Right lung (tissue), 5 donors: ENCODE measurements around the gene RBM6. TPM values are rescaled to one million over a fixed set of nuclear protein-coding genes. Genes with fewer than 3 reads are reported as not detected.
"Not testable (repeated sequence)": the region's sequence is repeated elsewhere in the genome, so short reads cannot be mapped to it uniquely, and the experiment has no call there.

ENCODE experiments used
- DNase-seq, 2 donors: peaks; one replicate each; pipeline ENCODE4 v3.0.0-alpha.2; 2013
- polyA plus RNA-seq, 5 donors: library from polyadenylated mRNA; unstranded; fragments of 120-200 nt; gene quantifications; one replicate each; pipeline versions ENCODE4 v1.2.1 to v1.2.3, GENCODE V29; 2013; ENCODE audit warnings: inconsistent platforms in 1 of 5, low replicate concordance in 1 of 5; ENCODE audit not compliant: insufficient read length in 5 of 5, insufficient read depth in 1 of 5

The RBM6 gene
- polyA plus RNA-seq, 5 donors = 158 to 206 (median 176) TPM

- DNase-seq = no peak
Measured at GRCh38 chr3:49914906-49915305, 25.0 kb upstream of the RBM6 start.

- DNase-seq = no peak
Measured at GRCh38 chr3:49916686-49917085, 23.3 kb upstream of the RBM6 start.

GRCh38 chr3:49917806-49918590, 22.0 kb upstream of the RBM6 start:
- DNase-seq = not testable (repeated sequence)

- DNase-seq = no peak
Measured at GRCh38 chr3:49924683-49925082, 15.3 kb upstream of the RBM6 start.

GRCh38 chr3:49925485-49925884, 14.5 kb upstream of the RBM6 start:
- DNase-seq = no peak

- DNase-seq = no peak
Measured at GRCh38 chr3:49926117-49926728, 13.7 kb upstream of the RBM6 start.

- no peak for DNase-seq
Measured at GRCh38 chr3:49927798-49928197, 12.2 kb upstream of the RBM6 start.

GRCh38 chr3:49928481-49929017, 11.4 kb upstream of the RBM6 start:
- DNase-seq = peak in 1 of 2 donors; percentile 47

- DNase-seq = peak; percentile 89 to 91
Measured at GRCh38 chr3:49929291-49930167, 10.4 kb upstream of the RBM6 start, which contains the start of gene MON1A. TSS of gene MON1A (minus strand) at chr3:49929811. CDS start at chr3:49913346, 16,465 bp downstream.

- DNase-seq = no peak
Measured at GRCh38 chr3:49930168-49930690, 9.7 kb upstream of the RBM6 start.

- DNase-seq = no peak
Measured at GRCh38 chr3:49930922-49931321, 9.0 kb upstream of the RBM6 start.

GRCh38 chr3:49932281-49932680, 7.7 kb upstream of the RBM6 start:
- not testable (repeated sequence) for DNase-seq

GRCh38 chr3:49937090-49937489, 2.9 kb upstream of the RBM6 start:
- no peak for DNase-seq

GRCh38 chr3:49940667-49941249, 808 bp downstream of the RBM6 start:
- no peak for DNase-seq

GRCh38 chr3:49942651-49943050, 2.7 kb downstream of the RBM6 start:
- DNase-seq = no peak

GRCh38 chr3:49952924-49953323, 13.0 kb downstream of the RBM6 start:
- no peak for DNase-seq

GRCh38 chr3:49955636-49956035, 15.7 kb downstream of the RBM6 start:
- DNase-seq = no peak

GRCh38 chr3:49966233-49966942, 26.4 kb downstream of the RBM6 start:
- DNase-seq = no peak

- peak; percentile 44 to 50 for DNase-seq
Measured at GRCh38 chr3:49967291-49967690, 27.3 kb downstream of the RBM6 start.

- DNase-seq = no peak
Measured at GRCh38 chr3:49968346-49968745, 28.4 kb downstream of the RBM6 start.

- DNase-seq = no peak
Measured at GRCh38 chr3:49972656-49973055, 32.7 kb downstream of the RBM6 start.
